ENCODE data around the gene SUGCT.

GRCh38 chr7:40579401-40579800 is 444.6 kb downstream of the SUGCT start:
- no peak for TF ChIP-seq CTCF (IDR thresholded peaks at IDR 0.05)
- no peak for TF ChIP-seq POLR2A (IDR thresholded peaks at IDR 0.05)
- TF ChIP-seq POLR2AphosphoS5 (IDR thresholded peaks at IDR 0.05): no peak
